Caco-2 (cell line): ENCODE results near the gene OR2A1. TPM values are rescaled to one million over a fixed set of nuclear protein-coding genes. Genes with fewer than 3 reads are reported as not detected.
"Not testable (repeated sequence)": the region's sequence is repeated elsewhere in the genome, so short reads cannot be mapped to it uniquely, and the experiment has no call there.

ENCODE experiments used
- Bru-seq: library from RNA; stranded (reverse); fragments of 400-500 nt; gene quantifications from one replicate; lab custom pipeline; 2021; lab: Mats Ljungman, UMichigan
- BruChase-seq, 2 experiments: library from RNA; stranded (reverse); fragments of 400-500 nt; gene quantifications; one replicate each; lab custom pipeline; 2021; lab: Mats Ljungman, UMichigan
- BruUV-seq: library from RNA; stranded (reverse); fragments of 400-500 nt; replicated peaks from 2 replicates; lab custom pipeline; 2021; lab: Mats Ljungman, UMichigan
- CTCF ChIA-PET: fragments of 300-600 bp; sonication (Branson Sonifier 250); formaldehyde crosslinking; loops from one replicate; lab custom pipeline; 2022; ENCODE audit warnings: antibody characterized with exemption; lab: Charles Lee
- POLR2A ChIA-PET: fragments of 300-600 bp; sonication (Branson Sonifier 250); formaldehyde crosslinking; loops from one replicate; lab custom pipeline; 2022; ENCODE audit warnings: antibody characterized with exemption; lab: Charles Lee
- DNase-seq, 2 experiments: peaks; one replicate each; pipeline versions ENCODE4 v3.0.0 to v3.0.0-alpha.2; 2020 to 2022
- H3K27me3 ChIP-seq: replicated peaks from 2 replicates; pipeline ENCODE4 v1.6.0; 2011; ENCODE audit warnings: low read length; ENCODE audit not compliant: control insufficient read depth, insufficient read depth
- H3K36me3 ChIP-seq: 2 replicates; pipeline ENCODE4 v1.5.1; 2011; ENCODE audit warnings: low read length; ENCODE audit not compliant: control insufficient read depth, insufficient read depth
- H3K4me1 ChIP-seq: fragments of 250-450 bp; sonication (Bioruptor Pico); 2 replicates; pipeline ENCODE4 v1.5.1; 2020; ENCODE audit warnings: mild to moderate bottlenecking
- H3K4me3 ChIP-seq: 2 replicates; pipeline ENCODE4 v1.5.1; 2011; ENCODE audit warnings: low read depth, mild to moderate bottlenecking, control low read depth, low read length
- H3K9me3 ChIP-seq: fragments of 250-450 bp; sonication (Bioruptor Pico); 2 replicates; pipeline ENCODE4 v1.5.1; 2020; ENCODE audit warnings: mild to moderate bottlenecking, moderate library complexity
- H3K27ac Mint-ChIP-seq: one replicate; pipeline ENCODE4 v1.8.0; 2022; ENCODE audit warnings: mixed read lengths; ENCODE audit not compliant: unreplicated experiment
- H3K27me3 Mint-ChIP-seq: one replicate; pipeline ENCODE4 v1.8.0; 2022; ENCODE audit warnings: mixed read lengths; ENCODE audit not compliant: insufficient read depth, unreplicated experiment
- H3K36me3 Mint-ChIP-seq: one replicate; pipeline ENCODE4 v1.8.0; 2022; ENCODE audit warnings: mild to moderate bottlenecking, mixed read lengths; ENCODE audit not compliant: insufficient read depth, unreplicated experiment
- H3K4me1 Mint-ChIP-seq: one replicate; pipeline ENCODE4 v1.8.0; 2022; ENCODE audit warnings: low read depth, mixed read lengths; ENCODE audit not compliant: unreplicated experiment
- H3K4me3 Mint-ChIP-seq: one replicate; pipeline ENCODE4 v1.8.0; 2022; ENCODE audit warnings: mild to moderate bottlenecking, moderate library complexity, mixed read lengths; ENCODE audit not compliant: unreplicated experiment
- H3K9me3 Mint-ChIP-seq: one replicate; pipeline ENCODE4 v1.8.0; 2022; ENCODE audit warnings: mixed read lengths; ENCODE audit not compliant: unreplicated experiment
- intact Hi-C: fragments of 100-400 bp; cut with micrococcal nuclease; formaldehyde crosslinking; loops from one replicate; pipeline ENCODE4 v1.10.0; 2022; ENCODE audit not compliant: unreplicated experiment
- long read RNA-seq: library from polyadenylated mRNA; stranded (forward); transcript quantifications from one replicate; pipeline ENCODE4 v2.0.0, GENCODE V29; 2022
- total RNA-seq: library from RNA; stranded (reverse); gene quantifications from 2 replicates; pipeline ENCODE4 v1.2.3, GENCODE V29; 2022

Gene OR2A1
- total RNA-seq, result not detected in 2 replicates
- Bru-seq, nascent RNA, result not detected
- not detected for BruChase-seq, experiment 1, labeled RNA remaining after a 2-hour chase
- BruChase-seq, experiment 2, labeled RNA remaining after a 6-hour chase, result not detected
- long read RNA-seq, result 0 reads

GRCh38 chr7:144311872-144312469 lies at the start of gene OR2A1:
Gene OR2A1, plus strand, starts transcription at chr7:144312419. Its CDS starts 5,706 bp downstream, at chr7:144318125.
- H3K4me1 ChIP-seq, BruUV-seq, H3K4me1 Mint-ChIP-seq, CTCF ChIA-PET, H3K27me3 Mint-ChIP-seq, H3K27ac Mint-ChIP-seq, H3K27me3 ChIP-seq, H3K9me3 ChIP-seq, intact Hi-C loops, DNase-seq, H3K9me3 Mint-ChIP-seq, H3K4me3 ChIP-seq, POLR2A ChIA-PET, H3K36me3 ChIP-seq, H3K36me3 Mint-ChIP-seq, H3K4me3 Mint-ChIP-seq: not testable (repeated sequence)

- CTCF ChIA-PET, H3K4me3 ChIP-seq, H3K9me3 Mint-ChIP-seq, H3K27me3 ChIP-seq, H3K4me1 Mint-ChIP-seq, H3K27ac Mint-ChIP-seq, H3K9me3 ChIP-seq, intact Hi-C loops, BruUV-seq, H3K4me1 ChIP-seq, H3K27me3 Mint-ChIP-seq, POLR2A ChIA-PET, H3K36me3 Mint-ChIP-seq, H3K36me3 ChIP-seq, DNase-seq, H3K4me3 Mint-ChIP-seq: not testable (repeated sequence)
Observed at GRCh38 chr7:144264692-144265091, 47.5 kb upstream of the OR2A1 start, which contains the start of gene OR2A7. Gene OR2A7, minus strand, starts transcription at chr7:144264792. Its CDS starts 5,164 bp downstream, at chr7:144259628.

- H3K27me3 Mint-ChIP-seq, intact Hi-C loops, POLR2A ChIA-PET, H3K4me1 ChIP-seq, H3K4me1 Mint-ChIP-seq, DNase-seq, BruUV-seq, CTCF ChIA-PET, H3K27ac Mint-ChIP-seq, H3K4me3 ChIP-seq, H3K27me3 ChIP-seq, H3K36me3 ChIP-seq, H3K9me3 ChIP-seq, H3K4me3 Mint-ChIP-seq, H3K36me3 Mint-ChIP-seq, H3K9me3 Mint-ChIP-seq: not testable (repeated sequence)
Observed at GRCh38 chr7:144269188-144269587, 43.0 kb upstream of the OR2A1 start, which contains the start of gene CTAGE8. Gene CTAGE8, minus strand, starts transcription at chr7:144269288. Its CDS starts 38 bp downstream, at chr7:144269250.

GRCh38 chr7:144275281-144275680 lies 36.9 kb upstream of the OR2A1 start:
- BruUV-seq, H3K27me3 Mint-ChIP-seq, H3K9me3 ChIP-seq, POLR2A ChIA-PET, H3K27me3 ChIP-seq, DNase-seq, H3K4me1 Mint-ChIP-seq, H3K36me3 Mint-ChIP-seq, H3K4me1 ChIP-seq, H3K4me3 Mint-ChIP-seq, H3K9me3 Mint-ChIP-seq, H3K27ac Mint-ChIP-seq, H3K36me3 ChIP-seq, H3K4me3 ChIP-seq, intact Hi-C loops, CTCF ChIA-PET: not testable (repeated sequence)

- H3K4me3 Mint-ChIP-seq, H3K4me1 Mint-ChIP-seq, BruUV-seq, DNase-seq, POLR2A ChIA-PET, H3K9me3 ChIP-seq, intact Hi-C loops, H3K36me3 ChIP-seq, CTCF ChIA-PET, H3K27me3 Mint-ChIP-seq, H3K4me1 ChIP-seq, H3K9me3 Mint-ChIP-seq, H3K27me3 ChIP-seq, H3K27ac Mint-ChIP-seq, H3K4me3 ChIP-seq, H3K36me3 Mint-ChIP-seq: not testable (repeated sequence)
Observed at GRCh38 chr7:144280010-144280409, 32.2 kb upstream of the OR2A1 start.

GRCh38 chr7:144281981-144282380 lies 30.2 kb upstream of the OR2A1 start:
- H3K36me3 Mint-ChIP-seq, BruUV-seq, CTCF ChIA-PET, H3K9me3 Mint-ChIP-seq, H3K27ac Mint-ChIP-seq, H3K36me3 ChIP-seq, H3K4me3 ChIP-seq, H3K4me1 ChIP-seq, intact Hi-C loops, H3K27me3 Mint-ChIP-seq, H3K9me3 ChIP-seq, POLR2A ChIA-PET, H3K4me3 Mint-ChIP-seq, DNase-seq, H3K4me1 Mint-ChIP-seq, H3K27me3 ChIP-seq: not testable (repeated sequence)

- H3K9me3 ChIP-seq, H3K4me3 ChIP-seq, intact Hi-C loops, H3K36me3 Mint-ChIP-seq, H3K4me1 ChIP-seq, H3K27ac Mint-ChIP-seq, POLR2A ChIA-PET, H3K27me3 ChIP-seq, DNase-seq, CTCF ChIA-PET, H3K27me3 Mint-ChIP-seq, H3K4me1 Mint-ChIP-seq, H3K9me3 Mint-ChIP-seq, BruUV-seq, H3K36me3 ChIP-seq, H3K4me3 Mint-ChIP-seq: not testable (repeated sequence)
Observed at GRCh38 chr7:144282490-144282889, 29.7 kb upstream of the OR2A1 start.
